SK-N-SH (cell line): Measurements from ENCODE around the gene HAO2. TPM values are rescaled to one million over a fixed set of nuclear protein-coding genes. Genes with fewer than 3 reads are reported as not detected.

Experiments used
- CTCF ChIA-PET: fragments of 300-600, 350-600 bp; formaldehyde crosslinking; extraction: SDS; loops from one replicate; lab custom pipeline; 2021; lab: Yijun Ruan, JAX
- POLR2A ChIA-PET: fragments of 350-600 bp; sonication (Branson Sonifier 250); formaldehyde crosslinking; extraction: SDS; loops from one replicate; lab custom pipeline; 2020; ENCODE audit warnings: antibody characterized with exemption, inconsistent platforms; lab: Yijun Ruan, JAX
- DNase-seq: peaks from one replicate; pipeline ENCODE4 v3.0.0; 2012
- H2AFZ ChIP-seq: fragments of 200-600 bp; sonication (generic); 2 replicates; pipeline ENCODE4 v1.8.1; 2016; ENCODE audit warnings: antibody characterized with exemption, mild to moderate bottlenecking, low read depth
- H3F3A ChIP-seq: fragments of 200-600 bp; sonication (generic); replicated peaks from 2 replicates; pipeline ENCODE3; 2016; ENCODE audit warnings: antibody characterized with exemption, mild to moderate bottlenecking; ENCODE audit not compliant: insufficient read depth
- H3K27ac ChIP-seq, 2 experiments: fragments of 200-500 bp in 1 of 2; fragments of 200-600 bp in 1 of 2; sonication (Bioruptor generic) in 1 of 2; sonication (generic), shearing (Covaris generic) in 1 of 2; 2 replicates each; pipeline versions ENCODE4 v1.5.1 to v1.6.1; 2014 to 2016; ENCODE audit warnings: low read depth in 2 of 2, inconsistent platforms in 1 of 2, low read length in 1 of 2, mild to moderate bottlenecking in 1 of 2, mixed read lengths in 1 of 2
- H3K27me3 ChIP-seq: fragments of 200-600 bp; sonication (generic), shearing (Covaris generic); 2 replicates; pipeline ENCODE4 v1.6.1; 2016; ENCODE audit warnings: mixed run types; ENCODE audit not compliant: insufficient read depth
- H3K36me3 ChIP-seq, 2 experiments: fragments of 200-500 bp in 1 of 2; fragments of 200-600 bp in 1 of 2; sonication (Bioruptor generic) in 1 of 2; sonication (generic) in 1 of 2; replicated peaks in 1 of 2; 2 replicates each; pipeline versions ENCODE3 to v1.5.1; 2014 to 2016; ENCODE audit warnings: low read length in 1 of 2, mild to moderate bottlenecking in 1 of 2; ENCODE audit not compliant: insufficient read depth in 2 of 2, control insufficient read depth in 1 of 2
- H3K4me1 ChIP-seq, 2 experiments: fragments of 200-500 bp in 1 of 2; fragments of 200-600 bp in 1 of 2; sonication (Bioruptor generic) in 1 of 2; sonication (generic), shearing (Covaris generic) in 1 of 2; 2 replicates each; pipeline versions ENCODE4 v1.5.1 to v1.6.1; 2014 to 2016; ENCODE audit warnings: low read depth in 1 of 2, low read length in 1 of 2, mixed run types in 1 of 2; ENCODE audit not compliant: insufficient read depth in 2 of 2, control insufficient read depth in 1 of 2
- H3K4me2 ChIP-seq: fragments of 200-600 bp; sonication (generic), shearing (Covaris generic); 2 replicates; pipeline ENCODE4 v1.6.1; 2017; ENCODE audit warnings: mixed run types
- H3K4me3 ChIP-seq, 2 experiments: fragments of 200-500 bp in 1 of 2; fragments of 200-600 bp in 1 of 2; sonication (Bioruptor generic) in 1 of 2; sonication (generic), shearing (Covaris generic) in 1 of 2; 2 replicates each; pipeline versions ENCODE4 v1.5.1 to v1.8.1; 2014 to 2016; ENCODE audit warnings: low read depth in 2 of 2, inconsistent platforms in 1 of 2, low read length in 1 of 2, mild to moderate bottlenecking in 1 of 2, mixed read lengths in 1 of 2, moderate library complexity in 1 of 2
- H3K79me2 ChIP-seq: fragments of 200-600 bp; sonication (generic); 2 replicates; pipeline ENCODE4 v1.8.1; 2017; ENCODE audit warnings: mild to moderate bottlenecking; ENCODE audit not compliant: insufficient read depth
- H3K9ac ChIP-seq: fragments of 200-600 bp; sonication (generic); 2 replicates; pipeline ENCODE4 v1.6.1; 2017; ENCODE audit warnings: mixed run types
- H3K9me2 ChIP-seq: fragments of 200-600 bp; sonication (generic); 2 replicates; pipeline ENCODE4 v1.6.1; 2017; ENCODE audit warnings: mixed run types
- H3K9me3 ChIP-seq: fragments of 200-600 bp; sonication (generic); 2 replicates; pipeline ENCODE4 v1.6.1; 2017; ENCODE audit warnings: mixed run types, mild to moderate bottlenecking, moderate library complexity
- H4K20me1 ChIP-seq: fragments of 200-600 bp; sonication (generic); 2 replicates; pipeline ENCODE4 v1.6.1; 2017; ENCODE audit warnings: mild to moderate bottlenecking, mixed run types; ENCODE audit not compliant: insufficient read depth
- ELF1 ChIP-seq: IDR thresholded peaks from 2 replicates; pipeline ENCODE4 v1.4.0; 2012
- GABPA ChIP-seq: IDR thresholded peaks from 2 replicates; pipeline ENCODE4 v1.4.0; 2012; ENCODE audit warnings: low read depth, mild to moderate bottlenecking
- GATA2 ChIP-seq: sonication (generic); formaldehyde crosslinking; IDR thresholded peaks from 2 replicates; pipeline ENCODE4 v1.5.0; 2020; ENCODE audit warnings: mild to moderate bottlenecking, missing genetic modification reagents
- POLR2AphosphoS5 ChIP-seq: IDR thresholded peaks from 2 replicates; pipeline ENCODE4 v1.6.1; 2012; ENCODE audit warnings: low read depth, low read length
- SIN3A ChIP-seq: IDR thresholded peaks from 2 replicates; pipeline ENCODE4 v1.6.1; 2012; ENCODE audit warnings: low read depth, mild to moderate bottlenecking, low read length, moderate library complexity, borderline replicate concordance
- TAF1 ChIP-seq: IDR thresholded peaks from 2 replicates; pipeline ENCODE4 v1.6.1; 2012; ENCODE audit warnings: low read depth, mild to moderate bottlenecking, low read length, moderate library complexity, borderline replicate concordance
- TCF12 ChIP-seq: IDR thresholded peaks from 2 replicates; pipeline ENCODE4 v1.4.0; 2012
- WGBS: methylation state at CpG from one replicate; pipeline ENCODE4 v1.1.6; 2017; ENCODE audit warnings: low lambda C conversion rate; 5-methylcytosine and 5-hydroxymethylcytosine counted together
- polyA plus RNA-seq, 3 experiments: library from polyadenylated mRNA; depleted of rRNA; stranded (reverse); fragments of >200 nt; gene quantifications; 2 replicates each; pipeline ENCODE4 v1.2.3, GENCODE V29; 2012
- TF ChIP-seq, protein P1 (sequence below): IDR thresholded peaks from 2 replicates; pipeline ENCODE4 v1.4.0; 2012; ENCODE audit warnings: low read depth, borderline replicate concordance
- TF ChIP-seq, protein P2 (sequence below): IDR thresholded peaks from 2 replicates; pipeline ENCODE4 v1.4.0; 2012; ENCODE audit warnings: low read depth, borderline replicate concordance
- TF ChIP-seq, protein P3 (sequence below): IDR thresholded peaks from 2 replicates; pipeline ENCODE4; 2012

The HAO2 gene
- polyA plus RNA-seq, 1 of the 3 experiments (the other 2 are of a cell fraction): not detected

- DNase-seq: no peak
- CTCF ChIA-PET: no interaction called here
- H2AFZ ChIP-seq: no peak overlapping the region
- H3K79me2 ChIP-seq: no peaks in the 10 kb centered on the region
- no peak overlapping the region for H3K27ac ChIP-seq
- H3F3A ChIP-seq: no peaks in the 10 kb centered on the region
- H3K4me1 ChIP-seq: no peaks in the 10 kb centered on the region
- POLR2A ChIA-PET: no interaction called here
- H4K20me1 ChIP-seq: no peaks in the 10 kb centered on the region
- 2% methylated on average over 4 of the region's 4 CpGs for WGBS
- H3K4me2 ChIP-seq: no peak overlapping the region
- no peak for TF ChIP-seq GABPA
- no peak for TF ChIP-seq POLR2AphosphoS5
- TF ChIP-seq, protein P1, sequence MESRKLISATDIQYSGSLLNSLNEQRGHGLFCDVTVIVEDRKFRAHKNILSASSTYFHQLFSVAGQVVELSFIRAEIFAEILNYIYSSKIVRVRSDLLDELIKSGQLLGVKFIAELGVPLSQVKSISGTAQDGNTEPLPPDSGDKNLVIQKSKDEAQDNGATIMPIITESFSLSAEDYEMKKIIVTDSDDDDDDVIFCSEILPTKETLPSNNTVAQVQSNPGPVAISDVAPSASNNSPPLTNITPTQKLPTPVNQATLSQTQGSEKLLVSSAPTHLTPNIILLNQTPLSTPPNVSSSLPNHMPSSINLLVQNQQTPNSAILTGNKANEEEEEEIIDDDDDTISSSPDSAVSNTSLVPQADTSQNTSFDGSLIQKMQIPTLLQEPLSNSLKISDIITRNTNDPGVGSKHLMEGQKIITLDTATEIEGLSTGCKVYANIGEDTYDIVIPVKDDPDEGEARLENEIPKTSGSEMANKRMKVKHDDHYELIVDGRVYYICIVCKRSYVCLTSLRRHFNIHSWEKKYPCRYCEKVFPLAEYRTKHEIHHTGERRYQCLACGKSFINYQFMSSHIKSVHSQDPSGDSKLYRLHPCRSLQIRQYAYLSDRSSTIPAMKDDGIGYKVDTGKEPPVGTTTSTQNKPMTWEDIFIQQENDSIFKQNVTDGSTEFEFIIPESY: no peak
- TF ChIP-seq TCF12: no peak
- no peak for TF ChIP-seq GATA2 (CRISPR knock-in tag)
- TF ChIP-seq, protein P2, sequence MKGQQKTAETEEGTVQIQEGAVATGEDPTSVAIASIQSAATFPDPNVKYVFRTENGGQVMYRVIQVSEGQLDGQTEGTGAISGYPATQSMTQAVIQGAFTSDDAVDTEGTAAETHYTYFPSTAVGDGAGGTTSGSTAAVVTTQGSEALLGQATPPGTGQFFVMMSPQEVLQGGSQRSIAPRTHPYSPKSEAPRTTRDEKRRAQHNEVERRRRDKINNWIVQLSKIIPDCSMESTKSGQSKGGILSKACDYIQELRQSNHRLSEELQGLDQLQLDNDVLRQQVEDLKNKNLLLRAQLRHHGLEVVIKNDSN: no peak
- TF ChIP-seq TAF1: no peak
- TF ChIP-seq ELF1: no peak
- TF ChIP-seq, all 33 proteins: peak for 0
- Histone ChIP-seq H3K9ac (no peak overlapping the region), H3K27me3 (peaks cover 49% of the 10 kb centered on the region), H3K9me2 (no peaks in the 10 kb centered on the region), H3K4me3 (no peak overlapping the region), H3K36me3 (no peaks in the 10 kb centered on the region), H3K9me3 (no peaks in the 10 kb centered on the region)
These were observed 6.8 kb upstream of the HAO2 start for GRCh38 chr1:119361620-119362344.

- Histone ChIP-seq H3K4me3 (no peak overlapping the region), H4K20me1 (no peaks in the 10 kb centered on the region), H3K27me3 (peaks cover 52% of the 10 kb centered on the region), H2AFZ (no peak overlapping the region), H3K4me1 (no peaks in the 10 kb centered on the region; a peak in 1 of 4 replicates), H3K27ac (no peak overlapping the region), H3K9me2 (no peaks in the 10 kb centered on the region), H3K4me2 (no peak overlapping the region), H3K9me3 (no peaks in the 10 kb centered on the region), H3K79me2 (no peaks in the 10 kb centered on the region), H3K36me3 (no peaks in the 10 kb centered on the region), H3K9ac (no peak overlapping the region), H3F3A (no peaks in the 10 kb centered on the region)
- TF ChIP-seq, protein P3, sequence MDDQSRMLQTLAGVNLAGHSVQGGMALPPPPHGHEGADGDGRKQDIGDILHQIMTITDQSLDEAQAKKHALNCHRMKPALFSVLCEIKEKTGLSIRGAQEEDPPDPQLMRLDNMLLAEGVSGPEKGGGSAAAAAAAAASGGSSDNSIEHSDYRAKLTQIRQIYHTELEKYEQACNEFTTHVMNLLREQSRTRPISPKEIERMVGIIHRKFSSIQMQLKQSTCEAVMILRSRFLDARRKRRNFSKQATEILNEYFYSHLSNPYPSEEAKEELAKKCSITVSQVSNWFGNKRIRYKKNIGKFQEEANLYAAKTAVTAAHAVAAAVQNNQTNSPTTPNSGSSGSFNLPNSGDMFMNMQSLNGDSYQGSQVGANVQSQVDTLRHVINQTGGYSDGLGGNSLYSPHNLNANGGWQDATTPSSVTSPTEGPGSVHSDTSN: no peak
- TF ChIP-seq SIN3A: no peak
- POLR2A ChIA-PET: no interaction called here
- 4% methylated on average over 7 of the region's 7 CpGs for WGBS
- no peak for DNase-seq
- CTCF ChIA-PET: no interaction called here
These were observed 5.4 kb upstream of the HAO2 start for GRCh38 chr1:119363162-119363561.
